ENCODE measurements around the gene ARL17A.
"Not testable (repeated sequence)": the region's sequence is repeated elsewhere in the genome, so short reads cannot be mapped to it uniquely, and the experiment has no call there.

Gene ARL17A

DNA sequence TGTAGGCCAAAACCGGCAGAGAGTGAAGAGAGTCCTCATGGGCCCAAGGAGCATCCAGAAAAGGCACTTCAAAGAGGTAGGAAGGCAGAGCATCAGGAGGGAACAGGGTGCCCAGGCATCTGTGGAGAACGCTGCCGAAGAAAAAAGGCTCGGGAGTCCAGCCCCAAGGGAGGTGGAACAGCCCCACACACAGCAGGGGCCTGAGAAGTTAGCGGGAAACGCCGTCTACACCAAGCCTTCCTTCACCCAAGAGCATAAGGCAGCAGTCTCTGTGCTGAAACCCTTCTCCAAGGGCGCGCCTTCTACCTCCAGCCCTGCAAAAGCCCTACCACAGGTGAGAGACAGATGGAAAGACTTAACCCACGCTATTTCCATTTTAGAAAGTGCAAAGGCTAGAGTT lies 30.9 kb downstream of the ARL17A start:
- DNase-seq (ENCODE audit: low spot score) = not testable (repeated sequence)

GRCh38 chr17:46534716-46535115 lies 44.8 kb downstream of the ARL17A start:
- not testable (repeated sequence) for DNase-seq (ENCODE audit: low spot score)

DNA sequence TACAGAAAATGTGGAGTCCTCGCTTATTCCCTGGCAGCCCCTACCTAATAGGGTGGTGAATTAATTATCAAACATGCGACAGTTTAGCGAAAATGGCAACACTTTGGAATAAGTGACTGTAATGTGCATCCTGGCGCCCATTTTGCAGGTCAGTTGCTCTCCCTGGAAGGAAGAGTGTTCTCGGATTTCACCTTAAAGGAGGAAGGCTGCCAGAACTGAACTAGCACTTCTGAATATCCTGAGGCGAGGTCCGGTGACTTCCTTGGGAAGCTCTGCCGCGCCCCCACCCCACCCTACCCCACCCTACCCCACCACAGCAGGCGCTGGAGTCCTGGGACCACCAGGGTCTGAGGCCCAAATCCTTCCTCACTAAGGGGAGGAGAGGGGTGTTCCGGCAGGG lies 67.3 kb downstream of the ARL17A start, which contains the start of gene LRRC37A2:
TSS of gene LRRC37A2 (plus strand) at position 301 of the 400 bp plus-strand sequence. CDS start 245 bp downstream, outside the sequence.
- not testable (repeated sequence) for DNase-seq (ENCODE audit: low spot score)

GRCh38 chr17:46505896-46506295 lies 73.6 kb downstream of the ARL17A start:
- DNase-seq (ENCODE audit: low spot score) = not testable (repeated sequence)

DNA sequence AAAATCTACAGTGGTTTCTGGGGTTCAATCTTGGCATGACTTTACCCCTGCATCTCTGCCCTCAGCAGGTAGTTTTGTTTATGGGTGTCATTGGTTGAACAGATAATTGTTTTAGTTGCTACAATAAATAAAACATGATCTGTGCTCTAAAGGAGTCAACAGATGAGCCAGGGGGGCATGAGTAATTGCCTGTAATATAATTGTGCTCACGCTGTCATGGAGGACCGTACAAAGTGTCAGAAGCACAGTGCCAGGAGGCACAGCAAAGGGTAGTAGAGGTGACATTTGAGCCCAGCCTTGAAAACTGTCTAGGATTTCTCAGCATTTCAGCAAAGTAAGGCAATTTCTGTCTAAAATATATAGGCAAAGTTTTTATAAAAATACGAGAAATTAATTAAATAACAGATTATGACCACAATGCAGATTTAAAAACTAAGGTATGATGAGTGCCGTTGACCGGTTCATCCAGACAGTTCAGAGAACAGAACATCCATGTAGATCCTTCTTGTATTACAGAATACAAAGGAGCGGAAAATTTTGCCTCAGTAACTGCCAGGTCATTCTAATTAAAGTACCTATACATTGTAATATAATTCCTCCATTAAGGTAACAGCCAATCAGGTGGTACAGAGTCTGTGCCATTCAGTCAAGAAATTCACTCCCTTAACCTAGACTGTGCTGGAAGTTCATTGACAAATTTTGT lies 79.9 kb downstream of the ARL17A start:
- not testable (repeated sequence) for DNase-seq (ENCODE audit: low spot score)

DNA sequence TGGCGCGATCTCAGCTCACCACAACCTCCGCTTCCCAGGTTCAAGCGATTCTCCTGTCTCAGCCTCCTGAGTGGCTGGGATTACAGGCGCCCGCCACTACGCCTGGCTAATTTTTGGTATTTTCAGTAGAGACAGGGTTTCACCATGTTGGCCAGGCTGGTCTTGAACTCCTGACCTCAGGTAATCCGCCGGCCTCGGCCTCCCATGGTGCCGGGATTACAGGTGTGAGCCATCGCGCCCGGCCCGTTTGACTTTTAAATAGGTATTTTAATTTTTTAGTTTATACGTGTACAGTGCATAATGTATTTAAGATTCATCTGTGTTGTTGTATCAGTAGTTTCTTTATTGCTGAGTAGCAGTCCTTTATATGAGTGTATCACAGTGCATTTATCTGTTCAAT lies 87.5 kb downstream of the ARL17A start:
- DNase-seq (ENCODE audit: low spot score) = not testable (repeated sequence)

GRCh38 chr17:46481310-46481709 lies 98.2 kb downstream of the ARL17A start:
- not testable (repeated sequence) for DNase-seq (ENCODE audit: low spot score)

GRCh38 chr17:46478823-46479222 lies 100.7 kb downstream of the ARL17A start:
- DNase-seq (ENCODE audit: low spot score) = not testable (repeated sequence)

DNA sequence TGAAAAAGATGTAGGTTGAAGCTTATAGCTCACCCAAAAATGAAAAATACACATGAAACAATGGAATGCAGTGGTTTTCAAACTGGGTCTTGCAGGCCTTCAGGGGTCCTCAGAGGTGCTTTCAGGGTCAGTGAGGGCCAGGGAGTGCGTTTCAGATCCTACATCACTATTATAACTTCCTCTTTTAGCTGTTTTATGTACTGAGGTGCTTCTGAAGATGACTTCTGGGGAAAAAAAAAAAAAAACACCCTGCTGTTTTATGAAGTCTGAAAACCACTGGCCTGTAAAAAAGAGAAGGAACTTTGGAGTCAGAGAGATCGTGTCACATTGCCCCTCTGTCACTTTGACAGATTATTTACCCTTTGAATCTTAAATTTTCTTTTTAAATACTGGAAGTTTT lies 103.9 kb downstream of the ARL17A start:
- not testable (repeated sequence) for DNase-seq (ENCODE audit: low spot score)

DNA sequence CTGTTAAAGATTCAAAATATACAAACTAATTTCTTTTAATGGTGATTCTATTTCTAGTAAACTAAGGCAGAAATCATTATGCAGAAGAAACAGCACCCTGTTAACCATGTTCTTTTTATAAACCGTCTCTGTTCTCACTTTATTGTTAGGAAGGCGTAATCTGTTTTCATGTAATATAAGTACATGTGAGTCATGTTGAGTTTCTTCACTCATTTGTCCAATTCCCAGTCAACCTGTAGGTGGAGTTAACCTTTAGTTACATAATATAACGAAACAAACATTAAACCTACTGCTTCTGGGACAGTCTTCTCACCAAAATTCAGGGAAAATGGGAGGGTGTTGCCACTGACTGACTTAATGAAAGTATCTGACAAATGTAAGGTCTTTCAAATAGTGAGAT lies 105.0 kb downstream of the ARL17A start:
- DNase-seq (ENCODE audit: low spot score) = not testable (repeated sequence)

- DNase-seq (ENCODE audit: low spot score) = not testable (repeated sequence)
Measured at GRCh38 chr17:46467618-46468017, 111.9 kb downstream of the ARL17A start.

All from RKO (cell line).